Chondrocyte (in vitro differentiated cells): ENCODE results near the gene SLC18A3. TPM values are rescaled to one million over a fixed set of nuclear protein-coding genes. Genes with fewer than 3 reads are reported as not detected.

ENCODE experiments used
- DNase-seq: peaks from one replicate; pipeline ENCODE4 v3.0.0; 2021; ENCODE audit warnings: mixed read lengths, low spot score
- H3K27ac Mint-ChIP-seq: one replicate; pipeline ENCODE4 v1.8.0; 2021; ENCODE audit warnings: mild to moderate bottlenecking, moderate library complexity, mixed read lengths; ENCODE audit not compliant: unreplicated experiment
- H3K27me3 Mint-ChIP-seq: 2 replicates; pipeline ENCODE4 v1.8.0; 2021; ENCODE audit warnings: low read depth, mixed read lengths
- H3K36me3 Mint-ChIP-seq: 2 replicates; pipeline ENCODE4 v1.8.0; 2021; ENCODE audit warnings: low read depth, mixed read lengths
- H3K4me1 Mint-ChIP-seq: 2 replicates; pipeline ENCODE4 v1.8.0; 2021; ENCODE audit warnings: low read depth, mild to moderate bottlenecking, mixed read lengths
- H3K4me3 Mint-ChIP-seq: one replicate; pipeline ENCODE4 v1.8.0; 2021; ENCODE audit warnings: mild to moderate bottlenecking, moderate library complexity, mixed read lengths; ENCODE audit not compliant: unreplicated experiment
- H3K9me3 Mint-ChIP-seq: 2 replicates; pipeline ENCODE4 v1.8.0; 2021; ENCODE audit warnings: low read depth, mixed read lengths
- total RNA-seq: library from RNA; stranded (reverse); gene quantifications from 3 replicates; pipeline ENCODE4 v1.2.1, GENCODE V29; 2021
- TF ChIP-seq, protein P1 (sequence below): fragments of 200-600 bp; sonication (generic); IDR thresholded peaks from 2 replicates; pipeline ENCODE4 v1.5.0; 2021; ENCODE audit warnings: antibody characterized with exemption, mild to moderate bottlenecking, moderate library complexity

SLC18A3 gene
- total RNA-seq, 1 donor from 2014 or later: not detected

DNA sequence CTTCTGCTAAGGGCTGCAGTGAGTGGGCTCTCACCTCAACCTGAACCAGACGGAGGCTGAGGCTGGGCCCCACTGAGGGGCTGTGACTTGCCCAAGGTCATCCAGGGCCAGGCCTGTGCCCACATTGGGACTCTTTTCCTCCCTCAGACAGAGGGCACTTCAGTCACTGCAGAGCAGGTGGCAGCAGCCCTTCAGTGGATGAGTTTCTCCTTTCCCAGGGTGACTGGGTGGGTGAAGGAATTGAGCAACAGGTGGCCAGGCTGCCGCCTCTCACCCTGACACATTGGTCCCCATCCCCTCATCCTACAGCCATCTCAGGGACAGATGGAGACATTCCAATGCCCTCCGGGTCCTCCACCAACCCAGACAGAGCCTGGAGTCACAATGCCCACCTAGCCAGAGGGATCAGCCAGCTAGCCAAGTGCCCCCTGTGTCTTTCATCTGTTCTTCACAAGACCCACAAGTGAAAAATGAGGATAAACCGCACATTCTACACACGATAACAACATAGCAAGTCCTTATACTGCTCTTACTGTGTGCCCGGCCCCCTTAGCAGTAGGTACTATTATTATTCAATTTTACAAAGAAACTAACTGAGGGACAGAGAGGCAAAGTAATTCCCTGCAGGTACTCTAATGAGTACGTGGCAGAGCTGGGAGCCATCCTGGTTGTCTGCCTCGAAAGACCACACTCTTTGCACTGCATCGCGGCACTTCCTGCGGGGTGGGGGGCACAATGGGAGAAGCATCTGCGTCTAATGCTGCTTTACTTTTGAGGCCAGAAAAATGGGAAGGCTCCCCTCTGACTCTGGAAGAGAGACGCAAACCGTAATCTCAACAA, 1.7 kb upstream of the SLC18A3 start:
- H3K27me3 Mint-ChIP-seq: peaks cover 65% of the 10 kb centered on the region
- DNase-seq: peak; percentile 63
- H3K9me3 Mint-ChIP-seq: no peaks in the 10 kb centered on the region
- TF ChIP-seq, protein P1, sequence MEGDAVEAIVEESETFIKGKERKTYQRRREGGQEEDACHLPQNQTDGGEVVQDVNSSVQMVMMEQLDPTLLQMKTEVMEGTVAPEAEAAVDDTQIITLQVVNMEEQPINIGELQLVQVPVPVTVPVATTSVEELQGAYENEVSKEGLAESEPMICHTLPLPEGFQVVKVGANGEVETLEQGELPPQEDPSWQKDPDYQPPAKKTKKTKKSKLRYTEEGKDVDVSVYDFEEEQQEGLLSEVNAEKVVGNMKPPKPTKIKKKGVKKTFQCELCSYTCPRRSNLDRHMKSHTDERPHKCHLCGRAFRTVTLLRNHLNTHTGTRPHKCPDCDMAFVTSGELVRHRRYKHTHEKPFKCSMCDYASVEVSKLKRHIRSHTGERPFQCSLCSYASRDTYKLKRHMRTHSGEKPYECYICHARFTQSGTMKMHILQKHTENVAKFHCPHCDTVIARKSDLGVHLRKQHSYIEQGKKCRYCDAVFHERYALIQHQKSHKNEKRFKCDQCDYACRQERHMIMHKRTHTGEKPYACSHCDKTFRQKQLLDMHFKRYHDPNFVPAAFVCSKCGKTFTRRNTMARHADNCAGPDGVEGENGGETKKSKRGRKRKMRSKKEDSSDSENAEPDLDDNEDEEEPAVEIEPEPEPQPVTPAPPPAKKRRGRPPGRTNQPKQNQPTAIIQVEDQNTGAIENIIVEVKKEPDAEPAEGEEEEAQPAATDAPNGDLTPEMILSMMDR: no peak
- no peak overlapping the region for H3K4me3 Mint-ChIP-seq
- peaks cover 4% of the 10 kb centered on the region for H3K36me3 Mint-ChIP-seq
- peaks cover 15% of the 10 kb centered on the region for H3K4me1 Mint-ChIP-seq
- H3K27ac Mint-ChIP-seq: no peak overlapping the region

DNA sequence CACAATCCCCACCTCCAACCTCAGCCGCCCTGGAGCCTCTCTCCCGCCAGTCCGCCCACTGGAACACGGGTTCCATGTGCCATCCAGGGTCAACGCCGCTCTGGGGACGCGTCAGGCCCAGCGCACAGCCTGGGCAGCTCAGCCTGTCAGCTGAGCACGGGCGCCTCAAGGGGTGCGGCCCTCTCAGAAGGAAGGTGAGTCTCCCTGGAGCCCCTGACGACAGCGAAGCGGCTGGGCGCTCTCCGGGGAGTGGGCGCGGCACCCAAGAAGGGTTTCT, 1.2 kb upstream of the SLC18A3 start:
- Mint-ChIP-seq H3K36me3 (peaks cover 4% of the 10 kb centered on the region), H3K27ac (no peak overlapping the region), H3K9me3 (no peaks in the 10 kb centered on the region), H3K4me1 (peaks cover 20% of the 10 kb centered on the region), H3K4me3 (peak overlapping the region; percentile 31), H3K27me3 (peaks cover 65% of the 10 kb centered on the region)
- TF ChIP-seq, protein P1: no peak
- DNase-seq: peak; percentile 68

DNA sequence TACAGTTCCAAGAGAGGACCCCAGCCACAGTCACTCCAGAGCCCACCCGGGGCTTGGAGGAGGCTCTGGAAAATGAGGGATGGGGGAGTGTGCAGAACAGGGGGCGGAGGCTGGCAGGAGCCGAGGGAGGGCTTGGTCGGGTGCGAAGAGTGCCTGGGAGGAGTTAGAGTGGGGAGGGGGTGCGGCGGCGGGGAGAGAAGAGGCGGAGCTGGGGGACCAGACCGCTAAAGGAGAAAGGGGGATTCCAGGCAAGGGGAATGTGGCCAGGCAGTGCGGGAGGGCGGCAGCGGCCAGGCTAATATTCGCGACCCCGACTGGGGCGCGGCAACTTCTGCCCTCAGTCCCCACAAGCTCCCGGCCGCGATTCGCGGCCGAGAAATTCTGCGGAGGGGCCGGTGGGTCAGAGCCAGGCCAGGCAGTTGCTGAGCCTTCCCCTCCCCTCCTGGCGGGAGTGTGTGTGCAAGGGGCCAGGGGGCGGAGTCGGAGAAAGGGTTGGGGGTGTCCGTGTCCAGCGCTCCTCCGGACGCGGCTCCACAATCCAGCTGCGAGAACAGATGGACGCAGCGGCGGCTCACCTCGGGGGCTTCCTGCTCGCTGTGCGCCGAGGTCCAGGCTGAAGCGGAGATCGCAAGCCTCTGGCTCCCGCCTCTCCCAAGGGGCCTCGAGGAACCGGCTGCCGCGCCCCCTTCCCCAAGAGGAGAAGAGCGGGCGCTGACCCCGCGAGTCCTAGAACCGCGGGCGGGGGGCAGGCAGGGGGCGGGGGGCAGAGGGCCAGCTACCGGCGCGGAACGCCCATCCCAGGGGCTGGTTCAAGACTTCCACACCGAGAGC, 612 bp upstream of the SLC18A3 start:
- Mint-ChIP-seq H3K4me3 (peak overlapping the region; percentile 31), H3K36me3 (peaks cover 4% of the 10 kb centered on the region)

DNA sequence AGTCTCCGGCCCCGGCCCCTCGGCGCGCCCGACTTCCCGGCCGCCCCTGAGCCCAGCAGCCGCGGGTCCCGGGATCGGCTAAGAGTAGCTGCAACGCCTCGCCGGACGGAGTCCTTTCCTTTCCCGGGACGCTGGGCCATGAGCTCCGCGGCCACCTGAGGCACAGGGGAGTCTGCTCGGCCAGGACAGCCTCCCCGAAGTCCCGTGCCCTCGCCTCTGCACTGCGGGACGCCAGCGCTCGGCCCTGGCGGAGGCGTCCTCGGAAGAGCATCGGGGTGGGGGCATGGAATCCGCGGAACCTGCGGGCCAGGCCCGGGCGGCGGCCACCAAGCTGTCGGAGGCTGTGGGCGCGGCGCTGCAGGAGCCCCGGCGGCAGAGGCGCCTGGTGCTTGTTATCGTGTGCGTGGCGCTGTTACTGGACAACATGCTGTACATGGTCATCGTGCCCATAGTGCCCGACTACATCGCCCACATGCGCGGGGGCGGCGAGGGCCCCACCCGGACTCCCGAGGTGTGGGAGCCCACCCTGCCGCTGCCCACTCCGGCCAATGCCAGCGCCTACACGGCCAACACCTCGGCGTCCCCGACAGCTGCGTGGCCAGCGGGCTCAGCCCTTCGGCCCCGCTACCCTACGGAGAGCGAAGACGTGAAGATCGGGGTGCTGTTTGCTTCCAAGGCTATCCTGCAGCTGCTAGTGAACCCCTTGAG, 502 bp downstream of the SLC18A3 start:
- peaks cover 68% of the 10 kb centered on the region for H3K27me3 Mint-ChIP-seq
- H3K36me3 Mint-ChIP-seq: peaks cover 2% of the 10 kb centered on the region
- peaks cover 20% of the 10 kb centered on the region for H3K4me1 Mint-ChIP-seq
- peak; percentile 83 for DNase-seq
- H3K4me3 Mint-ChIP-seq: no peak overlapping the region
- TF ChIP-seq, protein P1: no peak
- no peak overlapping the region for H3K27ac Mint-ChIP-seq
- no peaks in the 10 kb centered on the region for H3K9me3 Mint-ChIP-seq

More for the DNA sequence above, 612 bp upstream of the SLC18A3 start:
- H3K9me3 Mint-ChIP-seq: no peaks in the 10 kb centered on the region
- H3K27ac Mint-ChIP-seq: no peak overlapping the region
- H3K27me3 Mint-ChIP-seq: peaks cover 66% of the 10 kb centered on the region
- DNase-seq: peak; percentile 86
- TF ChIP-seq, protein P1: no peak
- peaks cover 20% of the 10 kb centered on the region for H3K4me1 Mint-ChIP-seq
